Neuronal stem cell (in vitro differentiated cells): ENCODE results near the gene BCL2L13.

Experiments used
- DNase-seq: peaks from one replicate; pipeline ENCODE4 v3.0.0-alpha.2; 2013; ENCODE audit warnings: low spot score
- H2AFZ ChIP-seq: one replicate; pipeline ENCODE4 v1.6.1; 2013; ENCODE audit warnings: mild to moderate bottlenecking, low read length, inconsistent platforms
- H2AK5ac ChIP-seq: 2 replicates; pipeline ENCODE4 v1.6.1; 2013; ENCODE audit warnings: low read depth, mild to moderate bottlenecking, inconsistent platforms, low read length, moderate library complexity, mixed read lengths
- H2BK120ac ChIP-seq: 2 replicates; pipeline ENCODE4 v1.6.1; 2013; ENCODE audit warnings: low read depth, mild to moderate bottlenecking, inconsistent platforms, low read length, moderate library complexity, mixed read lengths
- H2BK12ac ChIP-seq: one replicate; pipeline ENCODE4 v1.6.1; 2013; ENCODE audit warnings: low read length, inconsistent platforms
- H2BK15ac ChIP-seq: 2 replicates; pipeline ENCODE4 v1.6.1; 2013; ENCODE audit warnings: mild to moderate bottlenecking, low read length, inconsistent platforms, mixed read lengths
- H2BK5ac ChIP-seq: one replicate; pipeline ENCODE4 v1.6.1; 2013; ENCODE audit warnings: inconsistent platforms, mild to moderate bottlenecking, low read length, moderate library complexity
- H3K14ac ChIP-seq: one replicate; pipeline ENCODE4 v1.6.1; 2013; ENCODE audit warnings: low read length, inconsistent platforms
- H3K18ac ChIP-seq: 2 replicates; pipeline ENCODE4 v1.6.1; 2013; ENCODE audit warnings: low read length, inconsistent platforms
- H3K23ac ChIP-seq: 2 replicates; pipeline ENCODE4 v1.6.1; 2013; ENCODE audit warnings: low read depth, mild to moderate bottlenecking, mixed read lengths, low read length, inconsistent platforms; ENCODE audit not compliant: poor library complexity
- H3K27ac ChIP-seq: replicated peaks from 3 replicates; pipeline ENCODE4 v1.5.1; 2013; ENCODE audit warnings: low read length, inconsistent platforms
- H3K27me3 ChIP-seq, 3 experiments: 2 replicates each; pipeline ENCODE4 v1.6.1; 2013; ENCODE audit warnings: low read length in 3 of 3, mild to moderate bottlenecking in 2 of 3, inconsistent platforms in 1 of 3, low read depth in 1 of 3, mixed read lengths in 1 of 3, moderate library complexity in 1 of 3; ENCODE audit not compliant: control insufficient read depth in 3 of 3, insufficient read depth in 3 of 3
- H3K36me3 ChIP-seq, 2 donors: replicated peaks in 1 of 2; 2 replicates each; pipeline ENCODE4 v1.6.1; 2013; ENCODE audit warnings: low read length in 2 of 2; ENCODE audit not compliant: control insufficient read depth in 2 of 2, insufficient read depth in 2 of 2
- H3K4ac ChIP-seq: 2 replicates; pipeline ENCODE4 v1.6.1; 2013; ENCODE audit warnings: inconsistent platforms, mild to moderate bottlenecking, low read length, moderate library complexity
- H3K4me1 ChIP-seq, 2 donors: 1 replicate in 1 of 2; 2 replicates in 1 of 2; pipeline ENCODE4 v1.6.1; 2013; ENCODE audit warnings: low read length in 2 of 2, low read depth in 1 of 2; ENCODE audit not compliant: control insufficient read depth in 2 of 2, insufficient read depth in 1 of 2
- H3K4me2 ChIP-seq: one replicate; pipeline ENCODE4 v1.6.1; 2013; ENCODE audit warnings: mild to moderate bottlenecking, low read length, inconsistent platforms; ENCODE audit not compliant: insufficient read depth, poor library complexity, severe bottlenecking
- H3K4me3 ChIP-seq, 2 donors: 2 replicates each; pipeline ENCODE4 v1.5.1; 2013; ENCODE audit warnings: low read length in 2 of 2, mild to moderate bottlenecking in 2 of 2, inconsistent platforms in 1 of 2, moderate library complexity in 1 of 2
- H3K79me1 ChIP-seq: one replicate; pipeline ENCODE4 v1.6.1; 2013; ENCODE audit warnings: low read depth, mild to moderate bottlenecking, inconsistent platforms, low read length, moderate library complexity
- H3K9ac ChIP-seq: one replicate; pipeline ENCODE4 v1.6.1; 2013; ENCODE audit warnings: mild to moderate bottlenecking, low read depth, low read length, inconsistent platforms; ENCODE audit not compliant: poor library complexity
- H3K9me3 ChIP-seq, 2 donors: replicated peaks in 1 of 2; 2 replicates each; pipeline versions ENCODE3 to v1.6.1; 2013; ENCODE audit warnings: low read length in 2 of 2, mild to moderate bottlenecking in 2 of 2, inconsistent platforms in 1 of 2, low read depth in 1 of 2, mixed read lengths in 1 of 2, moderate library complexity in 1 of 2; ENCODE audit not compliant: control insufficient read depth in 2 of 2, insufficient read depth in 1 of 2
- H4K8ac ChIP-seq: one replicate; pipeline ENCODE4 v1.6.1; 2013; ENCODE audit warnings: low read depth, mild to moderate bottlenecking, inconsistent platforms, low read length, moderate library complexity
- H4K91ac ChIP-seq: one replicate; pipeline ENCODE4 v1.6.1; 2013; ENCODE audit warnings: low read length, low read depth, mild to moderate bottlenecking, inconsistent platforms; ENCODE audit not compliant: poor library complexity
- WGBS, 2 donors: extraction: QIAGEN DNeasy Blood & Tissue Kit; methylation state at CpG; one replicate each; pipeline ENCODE4 v1.1.7; 2013; ENCODE audit warnings: missing lambda C conversion rate in 2 of 2, mixed read lengths in 1 of 2; ENCODE audit not compliant: insufficient read length in 2 of 2, insufficient replicate concordance in 1 of 2; ENCODE audit errors: extremely low coverage in 2 of 2; 5-methylcytosine and 5-hydroxymethylcytosine counted together

The BCL2L13 gene

DNA sequence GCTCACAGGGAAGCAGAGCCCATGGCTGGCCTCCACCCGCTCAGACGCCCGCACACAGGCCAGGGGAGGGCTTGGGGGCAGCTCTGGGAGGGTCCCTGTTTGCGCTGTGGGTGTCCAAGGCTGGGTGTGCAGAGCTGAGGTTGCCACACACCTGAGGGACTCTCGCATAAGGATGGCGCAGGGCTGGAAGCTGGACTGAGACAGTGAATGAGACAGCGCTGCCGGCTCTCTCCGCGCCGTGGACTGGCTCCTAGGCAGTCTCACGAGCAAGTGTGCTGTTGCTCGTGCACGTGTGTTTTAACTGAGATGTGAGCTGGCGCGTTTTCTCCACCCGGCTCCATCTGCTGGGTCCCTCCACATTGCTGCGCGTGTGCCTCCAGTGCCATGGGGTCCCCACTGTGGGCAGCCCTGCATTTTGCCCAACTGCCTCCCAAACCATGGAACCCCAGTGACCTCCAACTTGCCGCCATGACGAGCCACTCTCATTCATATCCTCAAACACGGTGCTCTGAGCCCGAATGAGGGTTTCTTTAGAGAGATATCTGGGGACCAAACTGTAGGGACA is 139.9 kb downstream of the BCL2L13 start:
- Histone ChIP-seq H3K9me3 (peaks cover 3 to 5% of the 10 kb centered on the region in 2 donors), H3K18ac (peak overlapping the region; percentile 65), H2BK120ac (no peak overlapping the region), H3K9ac (no peak overlapping the region), H3K79me1 (no peaks in the 10 kb centered on the region), H3K27me3 (no peaks in the 10 kb centered on the region), H3K27ac (no peak overlapping the region), H3K4ac (no peak overlapping the region), H3K4me1 (peaks cover 10 to 12% of the 10 kb centered on the region in 2 donors), H2AK5ac (peak overlapping the region; percentile 87), H2BK5ac (no peak overlapping the region), H2BK15ac (peak overlapping the region; percentile 79), H2AFZ (no peak overlapping the region), H3K4me2 (no peak overlapping the region), H3K14ac (no peak overlapping the region), H4K91ac (no peak overlapping the region), H3K23ac (peak overlapping the region; percentile 74), H2BK12ac (no peak overlapping the region), H4K8ac (no peak overlapping the region), H3K36me3 (no peaks in the 10 kb centered on the region), H3K4me3 (no peak overlapping the region)
- WGBS, 2 donors, result no CpG with 5 or more reads among the region's 23 CpGs
- DNase-seq, result no peak

DNA sequence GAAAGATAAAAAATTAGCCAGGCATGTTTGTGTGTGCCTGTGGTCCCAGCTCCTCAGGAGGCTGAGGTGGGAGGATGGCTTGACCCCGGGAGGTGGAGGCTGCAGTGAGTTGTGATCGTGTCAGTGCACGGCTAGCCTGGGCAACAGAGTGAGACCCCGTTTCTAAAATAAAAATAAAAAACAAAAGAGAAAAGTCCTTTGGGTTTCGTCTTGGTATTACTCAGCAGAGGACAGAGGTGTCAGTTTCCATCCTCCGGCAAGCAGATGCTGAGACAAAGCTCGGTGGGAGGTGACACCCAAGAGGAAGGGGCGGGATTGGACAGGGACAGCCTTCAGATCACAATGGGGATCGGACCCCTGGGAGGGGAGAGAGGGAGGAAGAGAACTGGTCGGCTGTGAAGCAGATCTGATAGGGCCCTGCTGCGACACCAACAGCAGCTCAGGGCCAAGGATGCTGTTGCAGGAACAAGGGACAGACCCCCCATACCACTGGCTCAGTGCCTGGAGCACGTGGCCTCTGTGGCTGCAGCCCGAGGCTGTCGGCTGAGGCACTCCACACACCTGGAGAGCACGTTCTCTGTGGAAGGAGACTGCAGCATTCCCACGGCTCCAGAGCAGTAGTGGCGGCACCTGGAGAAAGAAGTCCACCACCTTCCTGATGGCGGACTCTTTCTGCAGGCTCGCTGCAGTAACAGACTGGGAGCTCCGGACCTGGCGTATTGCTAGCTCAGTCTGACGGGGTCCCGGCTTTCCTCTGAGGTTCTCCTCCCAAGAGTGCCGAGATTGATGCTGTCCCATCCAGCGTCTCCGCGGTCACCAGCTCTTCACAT is 140.9 kb downstream of the BCL2L13 start:
- Histone ChIP-seq H3K9me3 (peaks cover 3 to 5% of the 10 kb centered on the region in 2 donors), H3K27ac (no peak overlapping the region), H2BK15ac (peak overlapping the region; percentile 55), H3K4me2 (no peak overlapping the region), H2BK12ac (peak overlapping the region; percentile 95), H3K27me3 (no peaks in the 10 kb centered on the region), H2AFZ (peak overlapping the region; percentile 18), H3K79me1 (no peaks in the 10 kb centered on the region), H3K4ac (no peak overlapping the region), H3K9ac (no peak overlapping the region), H3K18ac (peak overlapping the region; percentile 92), H4K91ac (no peak overlapping the region), H3K14ac (no peak overlapping the region), H2AK5ac (peak overlapping the region; percentile 83), H2BK120ac (peak overlapping the region; percentile 12), H3K23ac (peak overlapping the region; percentile 4), H3K36me3 (no peaks in the 10 kb centered on the region), H3K4me1 (peaks cover 10 to 11% of the 10 kb centered on the region in 2 donors), H2BK5ac (no peak overlapping the region), H4K8ac (peak overlapping the region; percentile 77), H3K4me3 (no peak overlapping the region)
- no CpG with 5 or more reads among the region's 27 CpGs for WGBS, 2 donors
- no peak for DNase-seq

DNA sequence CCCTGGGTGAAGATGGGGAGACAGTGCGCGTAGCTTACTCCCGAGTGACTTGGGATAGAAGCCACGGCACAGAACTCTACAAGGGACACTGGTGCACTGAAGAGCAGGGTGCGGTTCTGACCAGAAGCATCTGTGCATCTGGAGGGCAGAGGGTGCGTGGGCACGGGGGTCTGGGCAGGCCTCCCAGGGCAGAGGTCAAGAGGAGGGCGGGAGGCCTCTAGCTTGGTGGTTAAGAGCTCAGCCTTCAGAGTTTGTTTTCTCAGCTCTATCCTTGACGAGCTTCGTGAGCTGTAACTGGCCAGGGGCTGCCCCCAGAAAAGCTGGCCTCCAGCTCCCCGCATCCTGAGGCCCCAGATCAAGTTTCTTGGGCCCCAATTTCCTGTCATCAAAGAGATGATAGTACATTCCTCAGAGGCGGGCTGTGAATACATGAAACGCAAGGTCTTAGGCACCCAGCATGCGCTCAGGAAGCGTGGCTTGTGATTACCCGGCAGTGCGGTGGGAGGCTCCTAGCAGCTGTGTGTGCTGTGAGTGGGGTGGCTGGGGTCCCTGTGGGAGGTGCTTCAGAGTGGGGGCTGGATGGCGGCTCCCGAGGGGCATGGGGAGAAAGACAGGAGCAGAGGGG is 141.7 kb downstream of the BCL2L13 start:
- peaks cover 6 to 9% of the 10 kb centered on the region in 2 donors for H3K4me1 ChIP-seq
- no peak overlapping the region for H3K23ac ChIP-seq
- H2AFZ ChIP-seq, result peak overlapping the region; percentile 26
- WGBS, 2 donors, result no CpG with 5 or more reads among the region's 19 CpGs
- H4K8ac ChIP-seq, result no peak overlapping the region
- no peaks in the 10 kb centered on the region for H3K36me3 ChIP-seq
- H3K27me3 ChIP-seq, result no peaks in the 10 kb centered on the region
- H2BK5ac ChIP-seq, result peak overlapping the region; percentile 59
- no peak overlapping the region for H3K4me2 ChIP-seq
- H2BK15ac ChIP-seq, result peak overlapping the region; percentile 55
- peak overlapping the region; percentile 75 for H2BK120ac ChIP-seq
- no peaks in the 10 kb centered on the region for H3K79me1 ChIP-seq
- H3K14ac ChIP-seq, result peak overlapping the region; percentile 95
- no peak overlapping the region for H4K91ac ChIP-seq
- H2AK5ac ChIP-seq, result peak overlapping the region; percentile 83
- DNase-seq, result no peak
- H3K4me3 ChIP-seq, result no peak overlapping the region
- peak overlapping the region; percentile 54 for H3K9ac ChIP-seq
- peaks cover 3 to 5% of the 10 kb centered on the region in 2 donors for H3K9me3 ChIP-seq
- no peak overlapping the region for H3K27ac ChIP-seq
- H2BK12ac ChIP-seq, result no peak overlapping the region
- H3K18ac ChIP-seq, result peak overlapping the region; percentile 24
- no peak overlapping the region for H3K4ac ChIP-seq
